WTC11 (cell line): Measurements from ENCODE around the gene OSBPL10.

Experiments
- CBFB ChIP-seq: sonication (generic); formaldehyde crosslinking; IDR thresholded peaks from 2 replicates; pipeline ENCODE4 v1.8.1; 2022; ENCODE audit warnings: mild to moderate bottlenecking, low read depth, missing genetic modification reagents
- CTCF ChIP-seq: fragments of 200-600 bp; IDR thresholded peaks from 2 replicates; pipeline ENCODE4 v1.8.0; 2022; ENCODE audit warnings: antibody characterized with exemption
- E2F5 ChIP-seq: sonication (generic); formaldehyde crosslinking; IDR thresholded peaks from 2 replicates; pipeline ENCODE4 v1.8.1; 2022; ENCODE audit warnings: mild to moderate bottlenecking, moderate library complexity, missing genetic modification reagents
- MYBL2 ChIP-seq: sonication (generic); formaldehyde crosslinking; IDR thresholded peaks from 2 replicates; pipeline ENCODE4 v1.8.1; 2023; ENCODE audit warnings: mild to moderate bottlenecking, moderate library complexity, missing genetic modification reagents
- NR3C1 ChIP-seq: sonication (generic); formaldehyde crosslinking; conservative IDR thresholded peaks from 2 replicates; pipeline ENCODE4 v1.8.1; 2023; ENCODE audit warnings: low read depth, mild to moderate bottlenecking, missing genetic modification reagents

- TF ChIP-seq CTCF (no peak), E2F5 (no peak), NR3C1 (CRISPR knock-in tag) (no peak), CBFB (CRISPR knock-in tag) (no peak), MYBL2 (no peak)
Measured at GRCh38 chr3:31624083-31624709, 356.9 kb downstream of the OSBPL10 start.
